IMR-90 (cell line): ENCODE measurements around the gene ASF1B. TPM values are rescaled to one million over a fixed set of nuclear protein-coding genes. Genes with fewer than 3 reads are reported as not detected.

ENCODE experiments used
- ATAC-seq: fragments of 200-7000 bp; cut with Tn5 transposase; 2 replicates; pipeline ENCODE4 v1.9.1; 2020; ENCODE audit warnings: low read depth, mild to moderate bottlenecking, moderate library complexity
- BruUV-seq: library from RNA; stranded (reverse); fragments of 400-500 nt; replicated peaks from 2 replicates; lab custom pipeline; 2021; lab: Mats Ljungman, UMichigan
- CTCF ChIA-PET: fragments of 300-600 bp; formaldehyde crosslinking; extraction: SDS; loops from one replicate; lab custom pipeline; 2021; ENCODE audit warnings: antibody characterized with exemption; lab: Yijun Ruan, JAX
- POLR2A ChIA-PET: fragments of 300-600 bp; sonication (Branson Sonifier 250); formaldehyde crosslinking; loops from one replicate; lab custom pipeline; 2022; ENCODE audit warnings: antibody characterized with exemption; ENCODE audit not compliant: unreplicated experiment; lab: Charles Lee
- DNase-seq: peaks from one replicate; pipeline ENCODE4 v3.0.0; 2013
- H2AFZ ChIP-seq: replicated peaks from 2 replicates; pipeline ENCODE3; 2013; ENCODE audit warnings: low read length, mild to moderate bottlenecking; ENCODE audit not compliant: poor library complexity
- H2AK5ac ChIP-seq: 2 replicates; pipeline ENCODE4 v1.6.1; 2013; ENCODE audit warnings: low read depth, low read length, inconsistent platforms
- H2AK9ac ChIP-seq: replicated peaks from 2 replicates; pipeline ENCODE3; 2013; ENCODE audit warnings: mild to moderate bottlenecking, low read depth, low read length, moderate library complexity; ENCODE audit not compliant: poor library complexity
- H2BK120ac ChIP-seq: 2 replicates; pipeline ENCODE4 v1.6.1; 2013; ENCODE audit warnings: low read depth, low read length, inconsistent platforms
- H2BK15ac ChIP-seq: 3 replicates; pipeline ENCODE4 v1.6.1; 2013; ENCODE audit warnings: low read depth, low read length, inconsistent platforms
- H2BK20ac ChIP-seq: 2 replicates; pipeline ENCODE4 v1.6.1; 2013; ENCODE audit warnings: low read depth, mild to moderate bottlenecking, inconsistent platforms, low read length, moderate library complexity
- H2BK5ac ChIP-seq: 2 replicates; pipeline ENCODE4 v1.6.1; 2013; ENCODE audit warnings: mild to moderate bottlenecking, low read depth, low read length, inconsistent platforms; ENCODE audit not compliant: poor library complexity, severe bottlenecking
- H3K14ac ChIP-seq: replicated peaks from 2 replicates; pipeline ENCODE4 v1.6.1; 2013; ENCODE audit warnings: low read depth, low read length, inconsistent platforms
- H3K18ac ChIP-seq: 2 replicates; pipeline ENCODE4 v1.6.1; 2013; ENCODE audit warnings: low read depth, low read length, control low read depth
- H3K23ac ChIP-seq: 2 replicates; pipeline ENCODE4 v1.6.1; 2013; ENCODE audit warnings: low read depth, low read length, inconsistent platforms
- H3K27ac ChIP-seq: 2 replicates; pipeline ENCODE4 v1.5.1; 2013; ENCODE audit warnings: mild to moderate bottlenecking, control low read depth, low read length; ENCODE audit not compliant: insufficient read depth
- H3K27me3 ChIP-seq: 2 replicates; pipeline ENCODE4 v1.6.1; 2013; ENCODE audit warnings: low read length; ENCODE audit not compliant: control insufficient read depth, insufficient read depth
- H3K36me3 ChIP-seq: 2 replicates; pipeline ENCODE4 v1.6.1; 2013; ENCODE audit warnings: low read length, mixed read lengths; ENCODE audit not compliant: control insufficient read depth, insufficient read depth
- H3K4ac ChIP-seq: 2 replicates; pipeline ENCODE4 v1.6.1; 2013; ENCODE audit warnings: low read depth, low read length, inconsistent platforms
- H3K4me1 ChIP-seq: 2 replicates; pipeline ENCODE4 v1.6.1; 2013; ENCODE audit warnings: low read length, mixed read lengths; ENCODE audit not compliant: control insufficient read depth, insufficient read depth
- H3K4me2 ChIP-seq: 2 replicates; pipeline ENCODE4 v1.6.1; 2013; ENCODE audit warnings: low read depth, mild to moderate bottlenecking, control low read depth, low read length, moderate library complexity
- H3K4me3 ChIP-seq: 2 replicates; pipeline ENCODE4 v1.5.1; 2013; ENCODE audit warnings: low read depth, mild to moderate bottlenecking, control low read depth, low read length, moderate library complexity; ENCODE audit not compliant: insufficient read depth
- H3K56ac ChIP-seq: 2 replicates; pipeline ENCODE4 v1.6.1; 2013; ENCODE audit warnings: low read length, inconsistent platforms; ENCODE audit not compliant: insufficient read depth; ENCODE audit errors: extremely low read depth
- H3K79me1 ChIP-seq, 2 experiments: 2 replicates each; pipeline ENCODE4 v1.6.1; 2013; ENCODE audit warnings: low read length in 2 of 2, inconsistent platforms in 1 of 2, low read depth in 1 of 2
- H3K9ac ChIP-seq: 2 replicates; pipeline ENCODE4 v1.6.1; 2013; ENCODE audit warnings: low read depth, low read length, control low read depth
- H3K9me1 ChIP-seq: 2 replicates; pipeline ENCODE4 v1.6.1; 2013; ENCODE audit warnings: low read length, inconsistent platforms; ENCODE audit not compliant: insufficient read depth
- H3K9me3 ChIP-seq: 2 replicates; pipeline ENCODE4 v1.6.1; 2013; ENCODE audit warnings: low read length; ENCODE audit not compliant: control insufficient read depth, insufficient read depth
- H4K20me1 ChIP-seq: 2 replicates; pipeline ENCODE4 v1.6.1; 2013; ENCODE audit warnings: low read length, inconsistent platforms; ENCODE audit not compliant: insufficient read depth
- H4K5ac ChIP-seq: 2 replicates; pipeline ENCODE4 v1.6.1; 2013; ENCODE audit warnings: mild to moderate bottlenecking, low read depth, low read length, control low read depth
- H4K8ac ChIP-seq, 2 experiments: 2 replicates each; pipeline ENCODE4 v1.6.1; 2013; ENCODE audit warnings: low read depth in 2 of 2, low read length in 2 of 2, control low read depth in 1 of 2, inconsistent platforms in 1 of 2
- H4K91ac ChIP-seq: 2 replicates; pipeline ENCODE4 v1.6.1; 2013; ENCODE audit warnings: low read depth, low read length, inconsistent platforms; ENCODE audit not compliant: insufficient read depth
- BHLHE40 ChIP-seq: fragments of 150-350 bp; IDR thresholded peaks from 2 replicates; pipeline ENCODE4 v1.6.1; 2016; ENCODE audit warnings: mild to moderate bottlenecking, low read depth, low read length
- CEBPB ChIP-seq: IDR thresholded peaks from 2 replicates; pipeline ENCODE4 v1.6.1; 2012; ENCODE audit warnings: low read depth, low read length, improper control_type of control experiment
- CHD1 ChIP-seq: IDR thresholded peaks from 2 replicates; pipeline ENCODE4 v1.6.1; 2012; ENCODE audit warnings: low read depth, low read length, improper control_type of control experiment
- CTCF ChIP-seq: conservative IDR thresholded peaks from 2 replicates; pipeline ENCODE4 v1.5.1; 2012; ENCODE audit warnings: mild to moderate bottlenecking, low read depth, low read length, improper control_type of control experiment
- ELK1 ChIP-seq: fragments of 150-350 bp; IDR thresholded peaks from 2 replicates; pipeline ENCODE4 v1.6.1; 2016; ENCODE audit warnings: low read depth, mild to moderate bottlenecking, low read length, moderate library complexity, borderline replicate concordance
- FOS ChIP-seq: fragments of 150-350 bp; IDR thresholded peaks from 2 replicates; pipeline ENCODE4 v1.6.1; 2016; ENCODE audit warnings: low read depth, low read length
- MAFK ChIP-seq: IDR thresholded peaks from 2 replicates; pipeline ENCODE4 v1.6.1; 2012; ENCODE audit warnings: low read depth, low read length, improper control_type of control experiment
- MAZ ChIP-seq: IDR thresholded peaks from 2 replicates; pipeline ENCODE4 v1.6.1; 2012; ENCODE audit warnings: low read depth, mild to moderate bottlenecking, low read length, improper control_type of control experiment, moderate library complexity, borderline replicate concordance
- MXI1 ChIP-seq: IDR thresholded peaks from 2 replicates; pipeline ENCODE4 v1.6.1; 2012; ENCODE audit warnings: low read depth, mild to moderate bottlenecking, low read length, moderate library complexity, borderline replicate concordance
- NFE2L2 ChIP-seq: fragments of 150-350 bp; IDR thresholded peaks from 2 replicates; pipeline ENCODE4 v1.6.1; 2016; ENCODE audit warnings: low read depth, mild to moderate bottlenecking, low read length
- POLR2A ChIP-seq: IDR thresholded peaks from 2 replicates; pipeline ENCODE4 v1.6.1; 2012; ENCODE audit warnings: mild to moderate bottlenecking, low read depth, low read length
- RAD21 ChIP-seq: IDR thresholded peaks from 2 replicates; pipeline ENCODE4 v1.6.1; 2012; ENCODE audit warnings: low read length, improper control_type of control experiment
- RCOR1 ChIP-seq: IDR thresholded peaks from 2 replicates; pipeline ENCODE4 v1.6.1; 2012; ENCODE audit warnings: mild to moderate bottlenecking, low read length, improper control_type of control experiment; ENCODE audit not compliant: insufficient replicate concordance
- RFX5 ChIP-seq: IDR thresholded peaks from 2 replicates; pipeline ENCODE4 v1.8.0; 2012; ENCODE audit warnings: low read depth, mild to moderate bottlenecking, low read length, moderate library complexity
- SMC3 ChIP-seq: fragments of 150-350 bp; IDR thresholded peaks from 2 replicates; pipeline ENCODE4 v1.6.1; 2016; ENCODE audit warnings: low read depth, mild to moderate bottlenecking, antibody characterized with exemption, low read length, moderate library complexity
- USF2 ChIP-seq: fragments of 150-350 bp; IDR thresholded peaks from 2 replicates; pipeline ENCODE4 v1.6.1; 2017; ENCODE audit warnings: mild to moderate bottlenecking, antibody characterized with exemption, low read length, low read depth
- WGBS, 2 experiments: methylation state at CpG; one replicate each; pipeline versions ENCODE4 v1.1.5 to v1.1.7; 2013; ENCODE audit warnings: missing lambda C conversion rate in 2 of 2; ENCODE audit not compliant: insufficient read length in 1 of 2; ENCODE audit errors: extremely low coverage in 2 of 2; 5-methylcytosine and 5-hydroxymethylcytosine counted together
- dilution Hi-C: fragments of 300-500 bp; cut with HindIII; formaldehyde crosslinking; loops from one replicate; pipeline ENCODE4 v1.14.3; 2018; ENCODE audit warnings: low sequenced_read_pairs; ENCODE audit not compliant: unreplicated experiment
- in situ Hi-C: fragments of 300-500 bp; cut with MboI; formaldehyde crosslinking; loops from 3 replicates; pipeline ENCODE4 v1.14.3; 2019; ENCODE audit warnings: low sequenced_read_pairs, inconsistent platforms, mixed read lengths
- intact Hi-C: fragments of 100-400 bp; cut with micrococcal nuclease; formaldehyde crosslinking; loops from 2 replicates; pipeline ENCODE4 v1.10.0; 2022
- polyA plus RNA-seq, 3 experiments: library from polyadenylated mRNA; depleted of rRNA; stranded (reverse); fragments of >200 nt; gene quantifications; 2 replicates each; pipeline ENCODE4 v1.2.3, GENCODE V29; 2012; ENCODE audit warnings: low replicate concordance in 1 of 3
- total RNA-seq: library from RNA; depleted of rRNA; stranded (reverse); fragments of >200 nt; gene quantifications from 2 replicates; pipeline ENCODE4 v1.2.3, GENCODE V29; 2012

The ASF1B gene
- total and polyA plus RNA-seq, 2 of the 4 experiments (the other 2 are of a cell fraction): 10.4 to 12.1 TPM

GRCh38 chr19:14167576-14168138, 31.3 kb upstream of the ASF1B start:
- Histone ChIP-seq H3K27ac (no peak overlapping the region), H2BK20ac (no peak overlapping the region), H3K18ac (no peak overlapping the region), H3K4ac (no peak overlapping the region), H3K4me1 (no peaks in the 10 kb centered on the region; the same call in 1 of the 2 replicates), H4K91ac (no peak overlapping the region), H3K9me1 (no peaks in the 10 kb centered on the region), H3K36me3 (no peaks in the 10 kb centered on the region; the same call in 1 of the 2 replicates), H3K27me3 (peaks cover 3% of the 10 kb centered on the region; the same call in 1 of the 2 replicates), H3K4me2 (no peak overlapping the region), H4K8ac (no peak overlapping the region), H3K9ac (no peak overlapping the region), H3K9me3 (no peaks in the 10 kb centered on the region), H2AFZ (no peak overlapping the region), H2BK15ac (no peak overlapping the region), H2BK5ac (no peak overlapping the region), H3K56ac (no peak overlapping the region), H2BK120ac (no peak overlapping the region), H2AK5ac (no peak overlapping the region), H3K4me3 (no peak overlapping the region), H4K20me1 (no peaks in the 10 kb centered on the region), H3K14ac (no peak overlapping the region), H4K5ac (no peak overlapping the region), H3K23ac (no peak overlapping the region), H2AK9ac (no peak overlapping the region), H3K79me1 (no peaks in the 10 kb centered on the region)
- DNase-seq (no peak), ATAC-seq (no peak)
- POLR2A ChIA-PET: no interaction called here
- TF ChIP-seq POLR2A (no peak), RFX5 (no peak), RAD21 (no peak), FOS (no peak), BHLHE40 (no peak), MAFK (no peak), ELK1 (no peak), MXI1 (no peak), CTCF (no peak), SMC3 (no peak), RCOR1 (no peak), NFE2L2 (no peak), CEBPB (no peak), CHD1 (no peak), USF2 (no peak), MAZ (no peak)
- CTCF ChIA-PET: no interaction called here
- 100% methylated on average over 2 of the region's 18 CpGs; no CpG with 5 or more reads in 1 of the 2 experiments for WGBS, 2 experiments
- intact Hi-C loops: no loop called here
- no TSS peak for BruUV-seq
- dilution Hi-C loops: no loop called here
- in situ Hi-C loops: no loop called here
